IMR-90 (cell line): Measurements from ENCODE around the gene CA7. TPM values are rescaled to one million over a fixed set of nuclear protein-coding genes. Genes with fewer than 3 reads are reported as not detected.

Experiments used
- ATAC-seq: fragments of 200-7000 bp; cut with Tn5 transposase; 2 replicates; pipeline ENCODE4 v1.9.1; 2020; ENCODE audit warnings: low read depth, mild to moderate bottlenecking, moderate library complexity
- BruUV-seq: library from RNA; stranded (reverse); fragments of 400-500 nt; replicated peaks from 2 replicates; lab custom pipeline; 2021; lab: Mats Ljungman, UMichigan
- CTCF ChIA-PET: fragments of 300-600 bp; formaldehyde crosslinking; extraction: SDS; loops from one replicate; lab custom pipeline; 2021; ENCODE audit warnings: antibody characterized with exemption; lab: Yijun Ruan, JAX
- POLR2A ChIA-PET: fragments of 300-600 bp; sonication (Branson Sonifier 250); formaldehyde crosslinking; loops from one replicate; lab custom pipeline; 2022; ENCODE audit warnings: antibody characterized with exemption; ENCODE audit not compliant: unreplicated experiment; lab: Charles Lee
- DNase-seq: peaks from one replicate; pipeline ENCODE4 v3.0.0; 2013
- H2AFZ ChIP-seq: replicated peaks from 2 replicates; pipeline ENCODE3; 2013; ENCODE audit warnings: low read length, mild to moderate bottlenecking; ENCODE audit not compliant: poor library complexity
- H2AK5ac ChIP-seq: 2 replicates; pipeline ENCODE4 v1.6.1; 2013; ENCODE audit warnings: low read depth, low read length, inconsistent platforms
- H2AK9ac ChIP-seq: replicated peaks from 2 replicates; pipeline ENCODE3; 2013; ENCODE audit warnings: mild to moderate bottlenecking, low read depth, low read length, moderate library complexity; ENCODE audit not compliant: poor library complexity
- H2BK120ac ChIP-seq: 2 replicates; pipeline ENCODE4 v1.6.1; 2013; ENCODE audit warnings: low read depth, low read length, inconsistent platforms
- H2BK15ac ChIP-seq: 3 replicates; pipeline ENCODE4 v1.6.1; 2013; ENCODE audit warnings: low read depth, low read length, inconsistent platforms
- H2BK20ac ChIP-seq: 2 replicates; pipeline ENCODE4 v1.6.1; 2013; ENCODE audit warnings: low read depth, mild to moderate bottlenecking, inconsistent platforms, low read length, moderate library complexity
- H2BK5ac ChIP-seq: 2 replicates; pipeline ENCODE4 v1.6.1; 2013; ENCODE audit warnings: mild to moderate bottlenecking, low read depth, low read length, inconsistent platforms; ENCODE audit not compliant: poor library complexity, severe bottlenecking
- H3K14ac ChIP-seq: replicated peaks from 2 replicates; pipeline ENCODE4 v1.6.1; 2013; ENCODE audit warnings: low read depth, low read length, inconsistent platforms
- H3K18ac ChIP-seq: 2 replicates; pipeline ENCODE4 v1.6.1; 2013; ENCODE audit warnings: low read depth, low read length, control low read depth
- H3K23ac ChIP-seq: 2 replicates; pipeline ENCODE4 v1.6.1; 2013; ENCODE audit warnings: low read depth, low read length, inconsistent platforms
- H3K27ac ChIP-seq: 2 replicates; pipeline ENCODE4 v1.5.1; 2013; ENCODE audit warnings: mild to moderate bottlenecking, control low read depth, low read length; ENCODE audit not compliant: insufficient read depth
- H3K27me3 ChIP-seq: 2 replicates; pipeline ENCODE4 v1.6.1; 2013; ENCODE audit warnings: low read length; ENCODE audit not compliant: control insufficient read depth, insufficient read depth
- H3K36me3 ChIP-seq: 2 replicates; pipeline ENCODE4 v1.6.1; 2013; ENCODE audit warnings: low read length, mixed read lengths; ENCODE audit not compliant: control insufficient read depth, insufficient read depth
- H3K4ac ChIP-seq: 2 replicates; pipeline ENCODE4 v1.6.1; 2013; ENCODE audit warnings: low read depth, low read length, inconsistent platforms
- H3K4me1 ChIP-seq: 2 replicates; pipeline ENCODE4 v1.6.1; 2013; ENCODE audit warnings: low read length, mixed read lengths; ENCODE audit not compliant: control insufficient read depth, insufficient read depth
- H3K4me2 ChIP-seq: 2 replicates; pipeline ENCODE4 v1.6.1; 2013; ENCODE audit warnings: low read depth, mild to moderate bottlenecking, control low read depth, low read length, moderate library complexity
- H3K4me3 ChIP-seq: 2 replicates; pipeline ENCODE4 v1.5.1; 2013; ENCODE audit warnings: low read depth, mild to moderate bottlenecking, control low read depth, low read length, moderate library complexity; ENCODE audit not compliant: insufficient read depth
- H3K56ac ChIP-seq: 2 replicates; pipeline ENCODE4 v1.6.1; 2013; ENCODE audit warnings: low read length, inconsistent platforms; ENCODE audit not compliant: insufficient read depth; ENCODE audit errors: extremely low read depth
- H3K79me1 ChIP-seq, 2 experiments: 2 replicates each; pipeline ENCODE4 v1.6.1; 2013; ENCODE audit warnings: low read length in 2 of 2, inconsistent platforms in 1 of 2, low read depth in 1 of 2
- H3K9ac ChIP-seq: 2 replicates; pipeline ENCODE4 v1.6.1; 2013; ENCODE audit warnings: low read depth, low read length, control low read depth
- H3K9me1 ChIP-seq: 2 replicates; pipeline ENCODE4 v1.6.1; 2013; ENCODE audit warnings: low read length, inconsistent platforms; ENCODE audit not compliant: insufficient read depth
- H3K9me3 ChIP-seq: 2 replicates; pipeline ENCODE4 v1.6.1; 2013; ENCODE audit warnings: low read length; ENCODE audit not compliant: control insufficient read depth, insufficient read depth
- H4K20me1 ChIP-seq: 2 replicates; pipeline ENCODE4 v1.6.1; 2013; ENCODE audit warnings: low read length, inconsistent platforms; ENCODE audit not compliant: insufficient read depth
- H4K5ac ChIP-seq: 2 replicates; pipeline ENCODE4 v1.6.1; 2013; ENCODE audit warnings: mild to moderate bottlenecking, low read depth, low read length, control low read depth
- H4K8ac ChIP-seq, 2 experiments: 2 replicates each; pipeline ENCODE4 v1.6.1; 2013; ENCODE audit warnings: low read depth in 2 of 2, low read length in 2 of 2, control low read depth in 1 of 2, inconsistent platforms in 1 of 2
- H4K91ac ChIP-seq: 2 replicates; pipeline ENCODE4 v1.6.1; 2013; ENCODE audit warnings: low read depth, low read length, inconsistent platforms; ENCODE audit not compliant: insufficient read depth
- MAZ ChIP-seq: IDR thresholded peaks from 2 replicates; pipeline ENCODE4 v1.6.1; 2012; ENCODE audit warnings: low read depth, mild to moderate bottlenecking, low read length, improper control_type of control experiment, moderate library complexity, borderline replicate concordance
- NFE2L2 ChIP-seq: fragments of 150-350 bp; IDR thresholded peaks from 2 replicates; pipeline ENCODE4 v1.6.1; 2016; ENCODE audit warnings: low read depth, mild to moderate bottlenecking, low read length
- RCOR1 ChIP-seq: IDR thresholded peaks from 2 replicates; pipeline ENCODE4 v1.6.1; 2012; ENCODE audit warnings: mild to moderate bottlenecking, low read length, improper control_type of control experiment; ENCODE audit not compliant: insufficient replicate concordance
- SMC3 ChIP-seq: fragments of 150-350 bp; IDR thresholded peaks from 2 replicates; pipeline ENCODE4 v1.6.1; 2016; ENCODE audit warnings: low read depth, mild to moderate bottlenecking, antibody characterized with exemption, low read length, moderate library complexity
- WGBS, 2 experiments: methylation state at CpG; one replicate each; pipeline versions ENCODE4 v1.1.5 to v1.1.7; 2013; ENCODE audit warnings: missing lambda C conversion rate in 2 of 2; ENCODE audit not compliant: insufficient read length in 1 of 2; ENCODE audit errors: extremely low coverage in 2 of 2; 5-methylcytosine and 5-hydroxymethylcytosine counted together
- dilution Hi-C: fragments of 300-500 bp; cut with HindIII; formaldehyde crosslinking; loops from one replicate; pipeline ENCODE4 v1.14.3; 2018; ENCODE audit warnings: low sequenced_read_pairs; ENCODE audit not compliant: unreplicated experiment
- in situ Hi-C: fragments of 300-500 bp; cut with MboI; formaldehyde crosslinking; loops from 3 replicates; pipeline ENCODE4 v1.14.3; 2019; ENCODE audit warnings: low sequenced_read_pairs, inconsistent platforms, mixed read lengths
- intact Hi-C: fragments of 100-400 bp; cut with micrococcal nuclease; formaldehyde crosslinking; loops from 2 replicates; pipeline ENCODE4 v1.10.0; 2022
- polyA plus RNA-seq, 3 experiments: library from polyadenylated mRNA; depleted of rRNA; stranded (reverse); fragments of >200 nt; gene quantifications; 2 replicates each; pipeline ENCODE4 v1.2.3, GENCODE V29; 2012; ENCODE audit warnings: low replicate concordance in 1 of 3
- total RNA-seq: library from RNA; depleted of rRNA; stranded (reverse); fragments of >200 nt; gene quantifications from 2 replicates; pipeline ENCODE4 v1.2.3, GENCODE V29; 2012
- TF ChIP-seq, protein P1 (sequence below): fragments of 150-350 bp; IDR thresholded peaks from 2 replicates; pipeline ENCODE4 v1.6.1; 2016; ENCODE audit warnings: low read depth, mild to moderate bottlenecking, low read length, moderate library complexity, borderline replicate concordance

The CA7 gene
- total and polyA plus RNA-seq, 2 of the 4 experiments (the other 2 are of a cell fraction) = not detected

DNA sequence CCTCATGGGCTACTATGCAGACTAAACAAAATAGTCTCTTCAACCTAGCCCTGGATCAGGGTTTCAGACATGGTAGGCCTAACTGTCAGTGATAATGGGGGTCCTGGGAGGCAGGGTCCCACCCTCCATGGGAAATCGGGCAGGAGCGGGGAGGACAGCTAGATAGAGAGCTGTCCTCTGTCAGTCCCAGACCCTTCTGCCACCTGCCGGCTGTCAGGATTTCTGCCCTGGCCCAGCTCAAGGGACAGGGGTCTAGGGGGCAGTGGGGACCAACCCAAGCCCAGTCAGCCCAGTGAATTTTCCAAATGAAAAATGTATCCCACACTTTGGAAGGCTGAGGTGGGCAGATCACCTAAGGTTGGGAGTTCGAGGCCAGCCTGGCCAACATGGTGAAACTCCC lies 5.3 kb downstream of the CA7 start:
- CTCF ChIA-PET = interaction anchor here (0.8 to 1.4 kb wide), 3 partner anchors 11 to 19 kb away, joined by 3 to 5 read pairs (median 3); partner anchors contain the start of gene NAE1
- Histone ChIP-seq H3K4me1 (no peaks in the 10 kb centered on the region; the same call in 1 of the 2 replicates), H2BK5ac (no peak overlapping the region), H3K56ac (no peak overlapping the region), H3K36me3 (no peaks in the 10 kb centered on the region), H3K4me2 (no peak overlapping the region), H3K14ac (no peak overlapping the region), H3K4ac (no peak overlapping the region), H3K4me3 (no peak overlapping the region), H3K23ac (no peak overlapping the region), H3K18ac (no peak overlapping the region), H4K5ac (no peak overlapping the region), H3K9me1 (no peaks in the 10 kb centered on the region), H2BK120ac (no peak overlapping the region), H4K8ac (no peak overlapping the region), H2BK15ac (no peak overlapping the region), H3K79me1 (no peaks in the 10 kb centered on the region), H2BK20ac (no peak overlapping the region), H3K27ac (no peak overlapping the region), H2AK5ac (no peak overlapping the region), H2AK9ac (no peak overlapping the region), H2AFZ (no peak overlapping the region), H3K9me3 (no peaks in the 10 kb centered on the region), H4K20me1 (no peaks in the 10 kb centered on the region), H3K9ac (no peak overlapping the region), H3K27me3 (peaks cover 69% of the 10 kb centered on the region), H4K91ac (no peak overlapping the region)
- BruUV-seq = no TSS peak
- POLR2A ChIA-PET = interaction anchor here (0.6 kb wide), 1 partner anchor 853 kb away, joined by 14 read pairs; no protein-coding TSS in a partner anchor
- no peak for ATAC-seq
- DNase-seq = no peak
- dilution Hi-C loops (no loop called here), in situ Hi-C loops (no loop called here), intact Hi-C loops (no loop called here)
- TF ChIP-seq RCOR1 (no peak), NFE2L2 (no peak), SMC3 (no peak), MAZ (no peak)
- TF ChIP-seq, protein P1, sequence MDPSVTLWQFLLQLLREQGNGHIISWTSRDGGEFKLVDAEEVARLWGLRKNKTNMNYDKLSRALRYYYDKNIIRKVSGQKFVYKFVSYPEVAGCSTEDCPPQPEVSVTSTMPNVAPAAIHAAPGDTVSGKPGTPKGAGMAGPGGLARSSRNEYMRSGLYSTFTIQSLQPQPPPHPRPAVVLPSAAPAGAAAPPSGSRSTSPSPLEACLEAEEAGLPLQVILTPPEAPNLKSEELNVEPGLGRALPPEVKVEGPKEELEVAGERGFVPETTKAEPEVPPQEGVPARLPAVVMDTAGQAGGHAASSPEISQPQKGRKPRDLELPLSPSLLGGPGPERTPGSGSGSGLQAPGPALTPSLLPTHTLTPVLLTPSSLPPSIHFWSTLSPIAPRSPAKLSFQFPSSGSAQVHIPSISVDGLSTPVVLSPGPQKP = no peak
- no CpG with 5 or more reads among the region's 4 CpGs for WGBS, 2 experiments
